ENCODE data around the gene CAPN7.

- TF ChIP-seq POLR2A (IDR thresholded peaks at IDR 0.05) (no peak), CTCF (IDR thresholded peaks at IDR 0.05) (no peak)
Measured at GRCh38 chr3:15262021-15262420, 56.0 kb downstream of the CAPN7 start.
